Gastroesophageal sphincter (tissue), 4 donors: ENCODE measurements around the gene STARD9. TPM values are rescaled to one million over a fixed set of nuclear protein-coding genes. Genes with fewer than 3 reads are reported as not detected.

Experiments
- ATAC-seq: fragments of 150-250 bp; one replicate; pipeline ENCODE4 v1.9.1; 2016; ENCODE audit warnings: mild to moderate bottlenecking, moderate library complexity
- H3K27ac ChIP-seq, 4 donors: fragments of 200-600 bp; sonication (generic) in 3 of 4; 1 replicate in 3 of 4; 2 replicates in 1 of 4; pipeline ENCODE4 v1.5.1; 2016 to 2019
- H3K27me3 ChIP-seq: fragments of 200-600 bp; sonication (generic); one replicate; pipeline ENCODE4 v1.5.1; 2019
- H3K36me3 ChIP-seq, 2 donors: fragments of 200-600 bp; sonication (generic); one replicate each; pipeline ENCODE4 v1.5.1; 2019; ENCODE audit warnings: control low read depth in 1 of 2
- H3K4me1 ChIP-seq, 3 donors: fragments of 200-600 bp; sonication (generic); 1 replicate in 2 of 3; 2 replicates in 1 of 3; pipeline ENCODE4 v1.5.1; 2016 to 2019; ENCODE audit warnings: control low read depth in 2 of 3
- H3K4me3 ChIP-seq, 2 donors: fragments of 200-600 bp; sonication (generic); one replicate each; pipeline ENCODE4 v1.5.1; 2019; ENCODE audit warnings: mild to moderate bottlenecking in 1 of 2, moderate library complexity in 1 of 2
- H3K9me3 ChIP-seq, 3 donors: fragments of 200-600 bp; sonication (generic); one replicate each; pipeline ENCODE4 v1.5.1; 2017 to 2019; ENCODE audit warnings: control low read depth in 2 of 3
- CTCF ChIP-seq, 4 experiments: fragments of 200-600 bp in 2 of 4; fragments of 450-650 bp in 2 of 4; sonication (generic) in 1 of 4; IDR thresholded peaks; one replicate each; pipeline ENCODE4 v1.5.1; 2017 to 2019; ENCODE audit warnings: antibody characterized with exemption in 4 of 4, mild to moderate bottlenecking in 2 of 4, moderate library complexity in 2 of 4
- EP300 ChIP-seq: sonication (generic); formaldehyde crosslinking; IDR thresholded peaks from one replicate; pipeline ENCODE4 v1.6.1; 2017; ENCODE audit warnings: antibody characterized with exemption, mild to moderate bottlenecking
- POLR2A ChIP-seq, 2 donors: fragments of 450-650 bp; IDR thresholded peaks; one replicate each; pipeline ENCODE4 v1.6.1; 2017; ENCODE audit warnings: antibody characterized with exemption in 2 of 2, mild to moderate bottlenecking in 2 of 2, moderate library complexity in 1 of 2
- POLR2AphosphoS5 ChIP-seq: sonication (generic); formaldehyde crosslinking; IDR thresholded peaks from one replicate; pipeline ENCODE4 v1.6.1; 2017; ENCODE audit warnings: antibody characterized with exemption
- WGBS, 2 donors: methylation state at CpG; one replicate each; pipeline ENCODE4 v1.1.5; 2018; ENCODE audit warnings: low coverage in 1 of 2; 5-methylcytosine and 5-hydroxymethylcytosine counted together
- total RNA-seq, 4 donors: library from RNA; depleted of rRNA; stranded (reverse); fragments of >200 nt; gene quantifications; one replicate each; pipeline ENCODE4 v1.1.0, GENCODE V29; 2016

STARD9 gene
- total RNA-seq, 4 donors from 2014 or later = 15.5 to 78.4 (median 29.1) TPM

- WGBS, 2 donors = 54 to 58% methylated on average over 7 to 8 of the region's 8 CpGs
- peaks cover 6 to 77% (median 20%) of the 10 kb centered on the region in 3 donors for H3K4me1 ChIP-seq
- TF ChIP-seq POLR2AphosphoS5 (no peak), CTCF (IDR thresholded peaks at IDR 0.05) (no peak), EP300 (no peak), POLR2A (IDR thresholded peaks at IDR 0.05) (no peak)
- peaks cover 0 to 14% of the 10 kb centered on the region in 2 donors for H3K36me3 ChIP-seq
- H3K9me3 ChIP-seq = no peaks in the 10 kb centered on the region
- H3K27me3 ChIP-seq = no peaks in the 10 kb centered on the region
- peak overlapping the region; percentile 41 to 82 (median 70) for H3K27ac ChIP-seq
- no peak overlapping the region for H3K4me3 ChIP-seq
- peak; percentile 53 for ATAC-seq
These were observed 29.7 kb downstream of the STARD9 start for GRCh38 chr15:42604894-42605744.

GRCh38 chr15:42605796-42606195 is 30.4 kb downstream of the STARD9 start:
- Histone ChIP-seq H3K27ac (peak overlapping the region; percentile 41 to 82 (median 70)), H3K27me3 (no peaks in the 10 kb centered on the region), H3K4me3 (no peak overlapping the region), H3K9me3 (no peaks in the 10 kb centered on the region), H3K4me1 (peaks cover 6 to 83% (median 20%) of the 10 kb centered on the region in 3 donors), H3K36me3 (peaks cover 0 to 14% of the 10 kb centered on the region in 2 donors)
- no peak for ATAC-seq
- WGBS, 2 donors = 44 to 73% methylated on average over 2 to 3 of the region's 3 CpGs
- TF ChIP-seq CTCF (IDR thresholded peaks at IDR 0.05) = no peak
- TF ChIP-seq EP300 = no peak
- no peak for TF ChIP-seq POLR2AphosphoS5
- TF ChIP-seq POLR2A (IDR thresholded peaks at IDR 0.05) = no peak

GRCh38 chr15:42608110-42608531 is 32.7 kb downstream of the STARD9 start:
- ATAC-seq = peak; percentile 28
- H3K27ac ChIP-seq = peak overlapping the region in 3 of 4 donors; percentile 15 to 26 (median 18)
- 33 to 43% methylated on average over 1 to 4 of the region's 4 CpGs for WGBS, 2 donors
- no peak for TF ChIP-seq CTCF (IDR thresholded peaks at IDR 0.05)
- TF ChIP-seq POLR2AphosphoS5 = no peak
- no peak for TF ChIP-seq EP300
- TF ChIP-seq POLR2A (IDR thresholded peaks at IDR 0.05) = no peak
- peaks cover 0 to 6% of the 10 kb centered on the region in 2 donors for H3K36me3 ChIP-seq
- no peaks in the 10 kb centered on the region for H3K27me3 ChIP-seq
- H3K4me1 ChIP-seq = peaks cover 6 to 80% (median 20%) of the 10 kb centered on the region in 3 donors
- no peak overlapping the region for H3K4me3 ChIP-seq
- H3K9me3 ChIP-seq = no peaks in the 10 kb centered on the region

GRCh38 chr15:42608752-42609488 is 33.5 kb downstream of the STARD9 start:
- peaks cover 6 to 73% (median 20%) of the 10 kb centered on the region in 3 donors for H3K4me1 ChIP-seq
- no peaks in the 10 kb centered on the region for H3K27me3 ChIP-seq
- ATAC-seq = no peak
- peaks cover 0 to 6% of the 10 kb centered on the region in 2 donors for H3K36me3 ChIP-seq
- H3K27ac ChIP-seq = no peak overlapping the region
- WGBS, 2 donors = 58% methylated on average over 7 of the region's 7 CpGs
- no peak overlapping the region for H3K4me3 ChIP-seq
- TF ChIP-seq CTCF (IDR thresholded peaks at IDR 0.05) (no peak), POLR2A (IDR thresholded peaks at IDR 0.05) (no peak), POLR2AphosphoS5 (no peak), EP300 (no peak)
- H3K9me3 ChIP-seq = no peaks in the 10 kb centered on the region
